Measurements from ENCODE around the gene EXO5. TPM values are rescaled to one million over a fixed set of nuclear protein-coding genes. Genes with fewer than 3 reads are reported as not detected.

Gene EXO5
- polyA plus RNA-seq, 3 donors, result 1.5 to 3.4 (median 2.6) TPM

GRCh38 chr1:40507973-40508372 lies 594 bp upstream of the EXO5 start:
- peaks cover 11 to 15% of the 10 kb centered on the region in 2 donors for H3K4me1 ChIP-seq (ENCODE audit: control insufficient read depth in 1 of 2, insufficient read depth in 2 of 2, low read length in 2 of 2)
- peaks cover 14% of the 10 kb centered on the region for H3K4me1 Mint-ChIP-seq
- peaks cover 44 to 75% (median 62%) of the 10 kb centered on the region in 7 donors for H3K9me3 Mint-ChIP-seq
- peaks cover 0 to 3% (median 2%) of the 10 kb centered on the region in 3 donors for H3K27me3 Mint-ChIP-seq (ENCODE audit: low read depth in 3 of 3)
- peaks cover 11% of the 10 kb centered on the region for H3K79me2 ChIP-seq (ENCODE audit: insufficient read depth, low read length)
- DNase-seq, result no peak
- peak overlapping the region; percentile 91 to 95 for H3K4me3 Mint-ChIP-seq
- peak overlapping the region; percentile 58 to 77 for H3K27ac ChIP-seq (ENCODE audit: low read depth in 1 of 2, low read length in 2 of 2)
- no peak for TF ChIP-seq CTCF (IDR thresholded peaks at IDR 0.05)
- H3K4me3 ChIP-seq (replicated peaks in 1 of 3; ENCODE audit: low read depth in 2 of 3, low read length in 3 of 3), result peak overlapping the region; percentile 66 to 85 (median 79)
- 0% methylated on average over 1 of the region's 6 CpGs for WGBS (ENCODE audit: insufficient coverage)
- H2AFZ ChIP-seq (ENCODE audit: insufficient read depth, low read depth, low read length, poor library complexity, severe bottlenecking), result peak overlapping the region; percentile 92
- H3K9ac ChIP-seq (ENCODE audit: insufficient read depth, low read length, poor library complexity, severe bottlenecking), result peak overlapping the region; percentile 75
- intact Hi-C loops (cut with micrococcal nuclease), result no loop called here
- peaks cover 45 to 53% of the 10 kb centered on the region in 2 donors for H3K9me3 ChIP-seq (replicated peaks in 1 of 2; ENCODE audit: control insufficient read depth in 1 of 2, insufficient read depth in 1 of 2, low read length in 2 of 2)
- peak overlapping the region in 5 of 7 donors; percentile 72 to 88 (median 78) for H3K27ac Mint-ChIP-seq
- H3K27me3 ChIP-seq (ENCODE audit: control insufficient read depth in 2 of 2, insufficient read depth in 2 of 2, low read length in 2 of 2), result no peaks in the 10 kb centered on the region
- peaks cover 0 to 5% of the 10 kb centered on the region in 2 donors for H3K36me3 ChIP-seq (replicated peaks in 1 of 2; ENCODE audit: control insufficient read depth in 1 of 2, insufficient read depth in 2 of 2, low read length in 2 of 2)
- H4K20me1 ChIP-seq (ENCODE audit: insufficient read depth, low read length), result no peaks in the 10 kb centered on the region
- peaks cover 9 to 33% of the 10 kb centered on the region in 2 donors for H3K36me3 Mint-ChIP-seq
- peak overlapping the region; percentile 86 for H3K4me2 ChIP-seq (replicated peaks; ENCODE audit: extremely low read depth, low read length, poor library complexity, severe bottlenecking)

GRCh38 chr1:40519517-40519916 lies 10.9 kb downstream of the EXO5 start:
- Histone ChIP-seq H2AFZ (ENCODE audit: insufficient read depth, low read depth, low read length, poor library complexity, severe bottlenecking) (no peak overlapping the region), H4K20me1 (ENCODE audit: insufficient read depth, low read length) (no peaks in the 10 kb centered on the region), H3K4me1 (ENCODE audit: control insufficient read depth in 1 of 2, insufficient read depth in 2 of 2, low read length in 2 of 2) (no peaks in the 10 kb centered on the region), H3K9me3 (replicated peaks in 1 of 2; ENCODE audit: control insufficient read depth in 1 of 2, insufficient read depth in 1 of 2, low read length in 2 of 2) (peaks cover 83 to 90% of the 10 kb centered on the region in 2 donors), H3K27ac (ENCODE audit: low read depth in 1 of 2, low read length in 2 of 2) (no peak overlapping the region), H3K36me3 (replicated peaks in 1 of 2; ENCODE audit: control insufficient read depth in 1 of 2, insufficient read depth in 2 of 2, low read length in 2 of 2) (peaks cover 2 to 14% of the 10 kb centered on the region in 2 donors), H3K4me3 (replicated peaks in 1 of 3; ENCODE audit: low read depth in 2 of 3, low read length in 3 of 3) (no peak overlapping the region), H3K9ac (ENCODE audit: insufficient read depth, low read length, poor library complexity, severe bottlenecking) (no peak overlapping the region), H3K79me2 (ENCODE audit: insufficient read depth, low read length) (no peaks in the 10 kb centered on the region), H3K27me3 (ENCODE audit: control insufficient read depth in 2 of 2, insufficient read depth in 2 of 2, low read length in 2 of 2) (no peaks in the 10 kb centered on the region), H3K4me2 (replicated peaks; ENCODE audit: extremely low read depth, low read length, poor library complexity, severe bottlenecking) (no peak overlapping the region)
- intact Hi-C loops (cut with micrococcal nuclease), result loop anchor here in 1 of 2 donors (10.0 kb wide), 1 partner anchor 65 kb away; the partner anchor contains the start of gene ZFP69B
- Mint-ChIP-seq H3K27ac (no peak overlapping the region), H3K9me3 (peaks cover 54 to 97% (median 94%) of the 10 kb centered on the region in 7 donors), H3K27me3 (ENCODE audit: low read depth in 3 of 3) (peaks cover 0 to 1% (median 0%) of the 10 kb centered on the region in 3 donors), H3K36me3 (peaks cover 9 to 23% of the 10 kb centered on the region in 2 donors), H3K4me3 (no peak overlapping the region), H3K4me1 (peaks cover 10% of the 10 kb centered on the region)
- no peak for TF ChIP-seq CTCF (IDR thresholded peaks at IDR 0.05)
- no peak for DNase-seq
- WGBS (ENCODE audit: insufficient coverage), result no CpG with 5 or more reads among the region's 2 CpGs
